Activated T-cell treated with anti-CD3 and anti-CD28 coated beads, Interleukin-2, amount 50 U/mL, for 48 hours (primary cell): ENCODE data around the gene ACACA.
A peak's percentile ranks its signal among the peaks of the same experiment; 100 is the strongest.
"Not testable (repeated sequence)": the region's sequence is repeated elsewhere in the genome, so short reads cannot be mapped to it uniquely, and the experiment has no call there.

ENCODE experiments used
- DNase-seq, 2 experiments: peaks; one replicate each; pipeline ENCODE4 v3.0.0-alpha.2; 2020

ACACA gene

GRCh38 chr17:37092071-37092470, 314.6 kb downstream of the ACACA start:
- DNase-seq: no peak

GRCh38 chr17:37090941-37091340, 315.7 kb downstream of the ACACA start:
- DNase-seq: no peak

GRCh38 chr17:37089956-37090355, 316.7 kb downstream of the ACACA start:
- peak; percentile 38 to 46 for DNase-seq

- DNase-seq: no peak
These were observed 317.7 kb downstream of the ACACA start for GRCh38 chr17:37088913-37089312.

GRCh38 chr17:37088459-37088858, 318.2 kb downstream of the ACACA start:
- DNase-seq: no peak

GRCh38 chr17:37087683-37088082, 319.0 kb downstream of the ACACA start:
- DNase-seq: no peak

- no peak for DNase-seq
These were observed 319.7 kb downstream of the ACACA start for GRCh38 chr17:37086948-37087347.

GRCh38 chr17:37086334-37086733, 320.3 kb downstream of the ACACA start:
- DNase-seq: no peak

- no peak for DNase-seq
These were observed 322.3 kb downstream of the ACACA start for GRCh38 chr17:37084372-37084771.

GRCh38 chr17:37083456-37083855, 323.2 kb downstream of the ACACA start:
- DNase-seq: no peak

GRCh38 chr17:37082985-37083384, 323.7 kb downstream of the ACACA start:
- DNase-seq: no peak

- DNase-seq: no peak
These were observed 324.2 kb downstream of the ACACA start for GRCh38 chr17:37082311-37082860.

GRCh38 chr17:37081287-37081686, 325.3 kb downstream of the ACACA start:
- no peak for DNase-seq

- no peak for DNase-seq
These were observed 326.9 kb downstream of the ACACA start for GRCh38 chr17:37079735-37080134.

- no peak for DNase-seq
These were observed 327.4 kb downstream of the ACACA start for GRCh38 chr17:37079065-37079708.

GRCh38 chr17:37073464-37073863, 333.2 kb downstream of the ACACA start:
- DNase-seq: not testable (repeated sequence)

- no peak for DNase-seq
These were observed 337.5 kb downstream of the ACACA start for GRCh38 chr17:37069087-37069486.

- no peak for DNase-seq
These were observed 338.4 kb downstream of the ACACA start for GRCh38 chr17:37068266-37068665.

GRCh38 chr17:37067555-37068111, 339.0 kb downstream of the ACACA start:
- DNase-seq: no peak

GRCh38 chr17:37066322-37067255, 340.0 kb downstream of the ACACA start:
- DNase-seq: no peak

- no peak for DNase-seq
These were observed 340.9 kb downstream of the ACACA start for GRCh38 chr17:37065486-37066321.

- DNase-seq: no peak
These were observed 341.7 kb downstream of the ACACA start for GRCh38 chr17:37064956-37065355.

- no peak for DNase-seq
These were observed 342.4 kb downstream of the ACACA start for GRCh38 chr17:37064206-37064605.
